ENCODE data around the gene MINDY4. TPM values are rescaled to one million over a fixed set of nuclear protein-coding genes. Genes with fewer than 3 reads are reported as not detected.

Gene MINDY4
- total RNA-seq, 2 donors from 2014 or later: 7.5 to 8.6 TPM

GRCh38 chr7:30780941-30781340 is 9.7 kb downstream of the MINDY4 start:
- Histone ChIP-seq H3K9me3 (no peaks in the 10 kb centered on the region), H3K27me3 (no peaks in the 10 kb centered on the region), H3K27ac (no peak overlapping the region), H3K4me3 (no peak overlapping the region), H3K4me1 (no peaks in the 10 kb centered on the region), H3K36me3 (replicated peaks in 1 of 2; ENCODE audit: insufficient read depth in 1 of 2, low read depth in 2 of 2) (peaks cover 0 to 3% of the 10 kb centered on the region in 2 donors)
- DNase-seq (no peak), ATAC-seq (no peak)
- 89% methylated on average over 4 of the region's 4 CpGs for WGBS, 2 donors
- intact Hi-C loops (cut with DNase I): no loop called here
- TF ChIP-seq CTCF (IDR thresholded peaks at IDR 0.05) (no peak), POLR2A (IDR thresholded peaks at IDR 0.05) (no peak)

- ATAC-seq: no peak
- no peak overlapping the region for H3K4me3 ChIP-seq
- intact Hi-C loops (cut with DNase I): no loop called here
- TF ChIP-seq POLR2A (IDR thresholded peaks at IDR 0.05) (no peak), CTCF (IDR thresholded peaks at IDR 0.05) (no peak)
- no peaks in the 10 kb centered on the region for H3K4me1 ChIP-seq
- H3K9me3 ChIP-seq: no peaks in the 10 kb centered on the region
- H3K36me3 ChIP-seq (replicated peaks in 1 of 2; ENCODE audit: insufficient read depth in 1 of 2, low read depth in 2 of 2): peaks cover 0 to 3% of the 10 kb centered on the region in 2 donors
- no peak overlapping the region for H3K27ac ChIP-seq
- H3K27me3 ChIP-seq: no peaks in the 10 kb centered on the region
- no peak for DNase-seq
These were observed 11.5 kb downstream of the MINDY4 start for GRCh38 chr7:30782690-30783089.

GRCh38 chr7:30785786-30786185 is 14.6 kb downstream of the MINDY4 start:
- Histone ChIP-seq H3K27me3 (no peaks in the 10 kb centered on the region), H3K4me3 (no peak overlapping the region), H3K27ac (no peak overlapping the region), H3K9me3 (no peaks in the 10 kb centered on the region), H3K36me3 (replicated peaks in 1 of 2; ENCODE audit: insufficient read depth in 1 of 2, low read depth in 2 of 2) (peaks cover 0 to 3% of the 10 kb centered on the region in 2 donors), H3K4me1 (no peaks in the 10 kb centered on the region)
- WGBS, 2 donors: 89 to 93% methylated on average over 9 of the region's 9 CpGs
- intact Hi-C loops (cut with DNase I): no loop called here
- ATAC-seq (no peak), DNase-seq (no peak)
- TF ChIP-seq POLR2A (IDR thresholded peaks at IDR 0.05): no peak
- TF ChIP-seq CTCF (IDR thresholded peaks at IDR 0.05): no peak

GRCh38 chr7:30787486-30787885 is 16.3 kb downstream of the MINDY4 start:
- no peaks in the 10 kb centered on the region for H3K27me3 ChIP-seq
- TF ChIP-seq CTCF (IDR thresholded peaks at IDR 0.05) (no peak), POLR2A (IDR thresholded peaks at IDR 0.05) (no peak)
- H3K4me1 ChIP-seq: no peaks in the 10 kb centered on the region
- 58 to 93% methylated on average over 1 of the region's 1 CpG for whole genome bisulfite sequencing, 2 donors
- DNase-seq (no peak), ATAC-seq (no peak)
- no peaks in the 10 kb centered on the region for H3K9me3 ChIP-seq
- intact Hi-C loops (cut with DNase I): no loop called here
- peaks cover 0 to 2% of the 10 kb centered on the region in 2 donors for H3K36me3 ChIP-seq (replicated peaks in 1 of 2; ENCODE audit: insufficient read depth in 1 of 2, low read depth in 2 of 2)
- no peak overlapping the region for H3K4me3 ChIP-seq
- no peak overlapping the region for H3K27ac ChIP-seq

- DNase-seq (no peak), ATAC-seq (no peak)
- Histone ChIP-seq H3K9me3 (no peaks in the 10 kb centered on the region), H3K4me3 (no peak overlapping the region), H3K27ac (no peak overlapping the region), H3K36me3 (replicated peaks in 1 of 2; ENCODE audit: insufficient read depth in 1 of 2, low read depth in 2 of 2) (no peaks in the 10 kb centered on the region), H3K27me3 (no peaks in the 10 kb centered on the region), H3K4me1 (no peaks in the 10 kb centered on the region)
- WGBS, 2 donors: 69 to 71% methylated on average over 11 of the region's 11 CpGs
- TF ChIP-seq POLR2A (IDR thresholded peaks at IDR 0.05): no peak
- TF ChIP-seq CTCF (IDR thresholded peaks at IDR 0.05): no peak
- intact Hi-C loops (cut with DNase I): no loop called here
These were observed 17.6 kb downstream of the MINDY4 start for GRCh38 chr7:30788640-30789333.
